HG03064 (cell line): ENCODE measurements around the gene DNAJC9.

Experiments
- ATAC-seq: cut with Tn5 transposase; IDR thresholded peaks from one replicate; pipeline ENCODE4 v1.9.1; 2021; ENCODE audit warnings: low read depth; ENCODE audit not compliant: unreplicated experiment

The DNAJC9 gene

DNA sequence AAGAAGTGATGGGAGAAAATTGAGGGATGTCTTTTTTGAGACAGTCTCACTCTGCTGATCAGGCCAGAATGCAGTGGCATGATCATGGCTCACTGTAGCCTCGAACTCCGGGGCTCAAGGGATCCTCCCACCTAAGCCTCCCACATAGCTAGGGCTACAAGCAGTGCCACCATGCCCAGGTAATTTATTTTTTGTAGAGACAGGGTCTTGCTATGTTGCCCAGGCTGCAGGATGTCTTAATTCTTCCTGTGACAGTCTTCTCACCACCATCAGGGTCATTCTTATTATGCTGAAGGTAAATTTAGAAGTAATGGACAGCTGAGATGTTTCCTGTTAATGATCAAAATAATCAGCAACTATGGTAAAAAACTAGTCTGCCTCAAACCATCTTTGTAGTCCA, 7.1 kb downstream of the DNAJC9 start:
- ATAC-seq, result no peak

DNA sequence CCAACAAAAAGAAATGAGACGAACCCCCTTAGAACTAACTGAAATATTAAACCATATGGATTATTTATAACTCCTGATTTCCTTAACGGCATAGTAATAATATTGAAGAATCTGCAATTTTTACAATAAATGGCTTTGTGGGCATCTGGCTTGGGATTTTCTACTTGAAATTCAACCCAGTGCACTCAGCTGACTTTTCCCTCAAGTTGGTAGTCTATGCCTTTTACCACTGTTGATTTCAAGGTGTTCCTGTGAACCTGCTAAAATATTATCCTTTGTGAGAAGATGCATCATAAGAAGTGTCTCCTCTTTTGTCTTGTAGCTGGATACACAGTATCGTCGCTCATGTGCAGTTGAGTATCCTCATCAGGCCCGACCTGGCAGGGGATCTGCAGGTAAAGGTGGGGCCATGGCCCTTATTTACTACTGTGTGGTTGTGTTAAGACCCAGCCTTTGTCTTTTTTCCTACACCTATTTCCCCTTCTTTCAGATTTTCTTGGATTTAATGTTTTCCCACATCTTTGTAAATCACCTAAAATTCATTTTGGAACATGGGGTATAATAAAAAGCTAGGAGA, 8.0 kb downstream of the DNAJC9 start:
- no peak for ATAC-seq

DNA sequence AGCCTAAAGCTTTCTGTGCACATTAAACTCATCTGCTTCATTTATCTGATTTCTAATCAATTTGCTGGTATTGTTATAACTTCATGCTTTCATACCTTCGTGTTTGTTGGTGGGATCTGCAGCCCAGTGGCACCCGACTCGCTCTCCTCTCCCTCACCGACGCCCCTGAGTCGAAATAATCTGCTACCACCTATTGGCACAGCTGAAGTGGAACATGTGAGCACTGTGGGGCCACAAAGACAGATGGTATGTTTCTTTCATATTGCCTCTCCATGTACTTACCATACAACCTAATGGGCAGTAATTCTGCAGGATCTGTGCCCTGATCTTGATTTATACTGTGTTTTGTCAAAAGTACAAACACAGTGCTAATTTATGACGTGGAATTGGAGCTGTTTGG, 12.4 kb downstream of the DNAJC9 start:
- no peak for ATAC-seq

DNA sequence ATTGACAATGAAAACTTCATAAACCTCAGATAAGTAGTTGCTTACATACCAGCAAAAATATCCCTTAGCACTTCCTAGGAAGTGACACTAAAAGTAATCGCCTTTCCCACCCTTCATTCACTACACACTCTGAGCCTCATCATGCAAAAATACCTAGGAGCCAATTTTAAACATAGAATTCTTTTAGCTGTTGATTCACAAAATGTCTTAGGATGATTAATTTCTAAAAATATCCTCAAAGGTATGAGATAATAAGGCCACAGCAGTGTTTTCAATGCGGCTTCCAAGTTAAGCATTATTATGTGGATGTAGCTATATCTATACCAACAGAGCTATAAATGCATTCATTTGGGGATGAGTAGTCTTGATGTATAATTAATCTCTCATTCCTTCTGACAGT, 13.2 kb downstream of the DNAJC9 start:
- no peak for ATAC-seq

DNA sequence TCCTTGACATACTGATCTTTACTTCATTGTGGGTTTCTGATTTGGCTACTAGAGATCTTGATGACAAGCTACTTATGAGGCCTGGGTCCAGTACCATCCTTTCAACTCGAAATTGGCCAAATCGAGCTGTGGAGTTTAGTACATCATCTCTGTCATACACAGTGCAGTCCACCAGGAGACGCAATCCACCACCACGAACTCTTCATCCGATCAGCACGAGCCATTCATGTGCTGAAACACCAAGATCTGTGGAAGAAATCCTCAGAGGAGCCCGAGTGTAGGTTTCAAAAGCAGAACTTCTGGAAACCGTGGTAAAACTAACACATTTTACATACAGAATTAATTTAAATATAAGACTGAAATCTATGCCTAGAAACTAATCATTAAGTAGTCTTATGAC, 14.2 kb downstream of the DNAJC9 start:
- no peak for ATAC-seq

DNA sequence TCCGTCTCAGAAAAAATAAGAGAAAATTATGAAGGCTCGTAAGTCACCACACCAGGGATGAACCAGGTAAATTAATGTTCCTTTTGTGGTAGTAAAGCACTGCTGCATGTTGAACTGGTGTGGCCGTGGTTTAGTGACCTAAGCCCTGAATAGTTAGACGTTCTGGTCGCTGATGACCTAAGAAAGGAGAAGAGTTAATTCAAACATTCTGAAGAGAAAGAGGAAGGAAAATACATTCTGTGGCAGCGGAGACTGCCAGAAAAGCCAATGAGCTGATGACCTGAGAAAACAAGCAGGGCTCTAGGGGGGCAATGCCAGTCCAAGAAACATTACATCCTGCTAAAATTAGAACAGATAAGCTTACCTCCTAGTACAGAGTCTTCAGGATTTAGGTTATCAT, 17.5 kb downstream of the DNAJC9 start:
- no peak for ATAC-seq

DNA sequence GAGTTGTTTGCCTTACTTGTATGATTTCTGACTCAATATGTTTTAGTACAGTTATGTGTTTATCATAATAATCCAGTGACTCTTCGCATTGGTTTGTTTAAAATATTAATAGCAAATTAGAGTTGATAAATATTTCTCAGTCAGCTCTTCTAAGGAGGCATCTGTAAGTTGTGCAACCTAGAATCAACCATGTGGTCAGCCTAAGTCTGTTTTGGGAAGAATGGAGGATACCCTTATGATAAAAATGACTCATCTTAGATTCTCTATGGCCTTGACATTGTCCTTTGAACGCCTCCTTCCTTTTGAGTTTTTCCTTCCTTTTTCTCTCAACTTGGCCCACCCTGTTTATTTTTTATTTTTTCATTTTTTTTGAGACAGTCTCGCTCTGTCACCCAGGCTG, 18.8 kb downstream of the DNAJC9 start:
- no peak for ATAC-seq

DNA sequence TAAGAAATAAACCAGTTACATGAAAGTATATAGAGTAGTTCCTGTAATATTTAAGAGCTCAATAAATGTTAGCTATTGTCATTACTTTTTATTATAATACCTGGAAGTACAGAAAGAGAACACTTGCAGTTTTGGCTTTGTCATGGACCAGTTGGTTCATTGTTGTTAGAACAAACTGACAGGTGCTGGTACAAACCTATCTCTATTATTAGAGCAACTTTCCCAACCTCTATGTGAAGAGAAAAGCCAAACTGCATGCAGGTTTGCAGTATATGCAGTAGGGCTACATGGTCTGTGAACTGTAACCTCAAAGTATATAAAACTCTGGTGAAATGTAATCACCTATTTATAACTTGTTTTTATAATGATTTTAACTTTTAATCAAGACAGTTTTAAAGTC, 20.4 kb downstream of the DNAJC9 start:
- no peak for ATAC-seq

DNA sequence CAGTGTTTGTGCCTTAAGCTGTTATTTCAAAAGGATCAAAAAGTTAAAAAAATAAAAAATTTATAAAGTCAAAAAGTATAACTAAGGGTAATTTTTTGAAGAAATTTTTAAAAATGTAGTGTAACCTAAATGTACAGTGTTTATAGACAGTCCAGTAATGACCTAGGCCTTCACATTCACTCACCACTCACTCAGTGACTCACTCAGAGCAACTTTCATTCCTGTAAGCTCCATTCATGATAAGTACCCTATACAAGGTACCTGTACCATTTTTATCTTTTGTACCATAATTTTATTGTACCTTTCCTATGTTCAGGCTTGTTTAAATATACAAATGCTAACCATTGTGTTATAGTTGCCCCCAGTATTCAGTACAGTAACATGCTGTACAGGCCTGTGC, 21.5 kb downstream of the DNAJC9 start:
- ATAC-seq, result no peak

DNA sequence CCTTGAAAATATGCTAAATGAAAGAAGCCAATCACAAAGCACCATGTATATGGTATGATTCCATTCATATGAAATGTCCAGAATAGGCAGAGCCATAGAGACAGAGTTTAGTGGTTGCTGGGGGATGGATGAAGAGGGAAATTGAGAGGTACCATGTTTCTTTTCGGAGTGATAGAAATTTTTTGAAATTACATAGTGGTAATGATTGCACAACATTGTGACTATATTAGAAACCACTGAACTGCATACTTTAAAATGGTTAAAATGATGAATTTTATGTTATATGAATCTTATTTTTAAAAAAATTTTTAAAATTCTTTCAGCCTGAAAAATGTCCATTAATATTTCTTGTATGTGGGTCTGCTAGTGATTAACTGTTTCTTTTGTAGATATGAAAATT, 26.1 kb downstream of the DNAJC9 start:
- no peak for ATAC-seq

DNA sequence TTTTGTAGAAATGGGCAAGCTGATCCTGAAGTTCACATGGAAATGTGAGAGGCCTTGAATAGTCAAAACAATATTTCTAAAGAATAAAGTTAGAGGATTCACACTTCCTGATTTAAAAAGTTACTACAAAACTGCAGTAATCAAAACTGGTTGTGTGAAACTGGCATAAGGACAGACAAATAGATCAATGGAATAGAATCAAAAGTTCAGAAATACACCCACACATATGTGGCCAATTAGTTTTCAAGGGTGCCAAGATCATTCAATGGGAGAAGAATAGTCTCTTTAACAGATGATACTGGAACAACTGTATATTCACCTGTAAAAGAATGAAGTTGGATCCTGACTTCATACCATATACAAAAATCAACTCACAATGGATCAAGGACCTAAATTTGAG, 27.7 kb downstream of the DNAJC9 start:
- ATAC-seq, result no peak

DNA sequence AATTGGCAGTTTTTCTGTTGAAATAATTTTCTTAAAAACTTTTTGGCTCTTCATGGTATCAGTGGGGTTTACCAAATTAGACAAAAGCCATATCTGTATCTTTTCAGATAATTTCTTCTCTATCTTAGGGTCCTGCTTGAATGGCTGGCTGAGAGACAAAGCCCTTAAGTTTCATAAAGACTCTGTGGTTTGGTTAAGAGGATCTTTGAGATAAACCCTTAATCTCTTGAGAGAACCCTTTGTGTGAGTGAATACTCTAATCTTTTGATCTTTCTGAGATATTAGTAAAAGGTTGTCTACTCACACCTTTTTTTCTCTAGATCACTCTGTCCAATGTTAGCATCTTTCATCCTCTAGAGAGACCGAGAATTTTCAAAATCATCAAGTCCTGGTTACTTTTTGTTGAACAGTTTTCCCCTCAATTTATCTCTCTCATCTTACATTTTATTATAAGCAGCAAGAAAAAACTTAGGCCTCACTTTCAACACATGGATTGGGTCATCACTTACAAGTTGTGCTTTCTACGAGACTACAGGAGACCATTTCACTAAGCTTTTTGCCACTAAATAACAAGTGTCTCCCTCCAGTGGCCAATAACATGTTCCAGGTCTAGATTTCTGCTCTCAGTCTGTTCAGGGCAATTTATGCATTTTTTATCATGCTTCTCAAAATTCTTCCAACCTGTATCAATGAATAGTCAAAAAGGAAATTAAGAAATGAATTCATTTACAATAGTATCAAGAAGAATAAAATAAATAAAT, 28.4 kb downstream of the DNAJC9 start:
- ATAC-seq, result no peak

DNA sequence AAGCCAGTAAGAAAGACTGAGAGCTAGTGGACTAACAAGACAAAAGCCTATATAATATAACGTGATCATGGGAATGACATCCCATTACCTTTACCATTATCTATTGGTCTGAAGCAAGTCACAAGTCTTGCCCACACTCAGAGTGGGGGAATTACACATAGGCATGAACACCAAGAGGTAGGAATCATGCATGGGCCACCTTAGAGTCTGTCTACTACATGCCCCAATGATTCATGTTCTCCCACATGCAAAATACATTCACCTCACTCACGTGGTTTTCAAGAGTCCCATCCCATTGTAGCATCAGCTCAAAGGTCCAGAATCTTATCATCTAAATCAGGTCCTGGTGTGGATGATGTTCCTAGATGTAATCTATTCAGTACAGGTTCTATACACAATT, 29.4 kb downstream of the DNAJC9 start:
- no peak for ATAC-seq

DNA sequence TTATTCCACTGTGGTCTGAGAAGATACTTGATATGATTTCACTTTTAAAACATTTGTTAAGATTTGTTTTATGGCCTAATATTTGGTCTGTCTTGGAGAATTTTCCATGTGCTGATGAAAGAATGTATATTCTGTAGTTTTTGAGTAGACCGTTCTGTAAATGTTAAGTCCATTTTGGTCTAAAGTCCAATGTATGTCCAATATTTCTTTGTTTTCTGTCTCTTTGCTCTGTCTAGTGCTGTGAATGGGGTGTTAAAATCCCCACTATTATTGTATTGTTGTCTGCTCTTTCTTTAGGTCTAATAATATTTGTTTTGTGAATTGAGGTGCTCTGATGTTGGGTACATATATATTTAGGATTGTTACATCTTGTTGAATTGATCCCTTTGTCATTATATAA, 31.3 kb downstream of the DNAJC9 start:
- no peak for ATAC-seq

DNA sequence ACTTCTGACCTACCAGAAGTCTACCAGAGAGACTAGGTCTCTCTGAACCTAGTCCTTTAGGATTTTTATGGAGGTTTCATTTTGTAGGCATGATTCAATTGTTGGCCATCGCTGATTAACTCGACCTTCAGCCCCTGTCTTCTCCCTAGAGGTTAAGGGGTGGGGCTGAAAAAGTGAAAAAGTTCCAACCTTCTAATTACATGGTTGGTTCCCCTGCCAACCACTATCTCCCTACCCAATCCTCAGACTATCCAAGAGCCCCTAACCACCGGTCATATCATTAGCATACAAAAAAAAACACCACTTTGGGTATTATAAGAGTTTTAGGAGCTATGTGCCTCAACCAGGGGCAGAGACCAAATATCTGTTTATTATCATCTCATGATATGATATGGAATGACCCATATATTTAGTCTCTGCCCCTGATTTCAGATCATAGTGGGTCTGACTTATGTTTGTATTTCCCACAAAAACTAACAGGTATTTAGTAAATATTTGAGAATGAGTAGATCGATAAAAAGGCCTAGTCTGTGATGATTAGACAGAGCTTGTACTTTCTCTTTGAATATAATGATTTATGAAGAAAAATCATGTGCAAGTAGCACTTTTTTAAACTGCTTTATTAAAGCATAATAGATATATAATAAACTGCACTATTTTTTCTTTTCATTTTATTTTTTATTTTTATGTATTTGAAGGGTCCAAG, 35.8 kb downstream of the DNAJC9 start:
- no peak for ATAC-seq

DNA sequence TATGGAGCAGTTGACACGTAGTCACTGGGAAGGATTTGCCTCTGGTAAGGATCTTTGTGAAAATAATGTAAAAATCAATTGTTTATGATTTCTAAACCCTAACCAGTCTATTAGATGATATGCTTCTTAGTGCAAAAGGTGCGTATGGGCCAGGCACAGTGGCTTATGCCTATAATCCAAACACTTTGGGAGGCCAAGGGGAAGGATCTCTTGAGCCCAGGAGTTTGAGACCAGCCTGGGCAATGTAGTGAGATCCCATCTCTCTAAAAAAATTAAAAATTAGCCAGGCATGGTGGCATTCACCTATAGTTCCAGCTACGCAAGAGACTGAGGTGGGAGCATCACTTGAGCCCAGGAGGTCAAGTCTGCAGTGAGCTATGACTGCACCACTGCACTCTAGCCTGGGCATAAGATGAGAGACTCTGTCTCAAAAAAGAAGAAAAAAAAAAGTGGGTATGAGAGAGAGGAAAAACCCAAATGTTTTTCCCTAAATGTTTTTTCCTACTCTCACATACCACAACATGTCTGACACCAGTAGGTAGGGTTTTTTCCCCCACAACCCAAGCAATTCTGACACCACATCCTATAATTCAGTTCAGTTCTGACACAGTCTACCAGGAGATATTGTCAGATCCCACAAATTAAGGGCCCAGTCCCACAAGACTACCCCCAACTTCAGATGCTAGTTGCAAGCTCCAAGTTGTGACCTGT, 36.5 kb downstream of the DNAJC9 start:
- ATAC-seq, result no peak

DNA sequence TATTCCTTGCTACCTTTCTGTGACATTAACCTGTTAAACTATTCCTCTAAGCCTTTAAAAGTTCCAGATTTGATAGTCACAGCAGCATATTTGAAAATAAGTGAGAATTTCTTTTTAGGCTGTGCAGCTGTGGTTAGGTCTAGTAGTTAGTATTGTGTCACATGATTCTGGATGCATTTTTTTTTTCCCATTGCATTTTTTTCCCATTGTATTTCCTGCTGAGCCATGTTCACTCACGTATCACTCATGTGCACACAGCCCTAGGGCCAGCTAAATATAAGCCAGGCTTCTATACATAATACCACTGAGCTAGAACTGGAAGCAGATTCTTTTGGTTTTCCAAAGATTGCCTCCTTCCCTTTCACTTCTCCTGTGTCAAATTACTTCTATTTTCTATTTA, 37.4 kb downstream of the DNAJC9 start:
- ATAC-seq, result no peak

DNA sequence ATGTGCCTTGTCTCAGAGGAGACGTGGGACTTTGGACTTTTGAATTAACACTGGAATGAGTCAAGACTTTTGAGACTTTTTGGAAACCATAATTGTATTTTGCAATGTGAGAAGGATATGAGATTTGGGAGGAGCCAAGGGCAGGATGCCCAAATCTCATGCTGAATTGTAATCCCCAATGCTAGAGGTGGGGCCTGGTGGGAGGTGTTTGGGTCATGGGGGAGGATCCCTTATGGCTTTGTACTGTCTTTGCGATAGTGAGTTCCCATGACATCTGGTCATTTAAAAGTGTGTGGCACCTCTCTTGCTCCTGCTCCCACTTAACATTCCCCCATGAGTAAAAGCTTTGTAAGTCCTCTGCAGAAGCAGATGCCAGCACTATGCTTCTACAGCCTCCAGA, 39.2 kb downstream of the DNAJC9 start:
- no peak for ATAC-seq

DNA sequence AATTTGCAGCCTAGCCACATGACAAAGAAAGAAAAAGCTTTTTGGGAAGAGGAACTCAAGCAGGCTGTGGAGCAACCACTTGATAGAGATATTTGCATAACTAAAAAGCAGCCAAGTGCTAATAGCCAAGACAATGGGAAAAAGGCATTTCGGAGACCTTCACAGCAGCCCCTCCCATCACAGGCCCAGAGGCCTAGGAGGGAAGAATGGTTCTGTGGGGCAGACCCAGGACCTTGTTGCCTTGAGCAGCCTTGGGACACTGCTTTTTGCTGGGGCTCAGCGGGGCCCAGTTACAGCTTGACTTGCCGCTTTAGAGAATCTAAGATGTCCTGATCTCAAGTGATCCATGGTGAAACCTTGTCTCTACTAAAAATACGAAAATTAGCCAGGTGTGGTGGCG, 40.7 kb downstream of the DNAJC9 start:
- ATAC-seq, result no peak

DNA sequence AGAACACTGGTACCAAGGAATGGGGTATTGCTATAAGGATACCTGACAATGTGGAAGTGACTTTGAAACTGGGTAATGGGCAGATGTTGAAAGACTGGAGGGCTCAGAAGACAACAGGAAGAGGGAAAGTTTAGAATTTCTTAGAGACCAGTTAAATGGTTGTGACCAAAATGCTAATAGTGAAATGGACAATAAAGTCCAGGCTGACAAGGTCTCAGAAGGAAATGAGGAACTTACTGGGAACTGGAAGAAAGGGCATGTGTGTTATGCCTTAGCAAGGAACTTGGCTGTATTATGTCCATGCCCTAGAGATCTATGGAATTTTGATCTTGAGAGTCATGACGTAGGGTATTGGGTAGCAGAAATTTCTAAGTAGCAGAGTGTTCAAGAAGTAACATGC, 41.2 kb downstream of the DNAJC9 start:
- no peak for ATAC-seq

DNA sequence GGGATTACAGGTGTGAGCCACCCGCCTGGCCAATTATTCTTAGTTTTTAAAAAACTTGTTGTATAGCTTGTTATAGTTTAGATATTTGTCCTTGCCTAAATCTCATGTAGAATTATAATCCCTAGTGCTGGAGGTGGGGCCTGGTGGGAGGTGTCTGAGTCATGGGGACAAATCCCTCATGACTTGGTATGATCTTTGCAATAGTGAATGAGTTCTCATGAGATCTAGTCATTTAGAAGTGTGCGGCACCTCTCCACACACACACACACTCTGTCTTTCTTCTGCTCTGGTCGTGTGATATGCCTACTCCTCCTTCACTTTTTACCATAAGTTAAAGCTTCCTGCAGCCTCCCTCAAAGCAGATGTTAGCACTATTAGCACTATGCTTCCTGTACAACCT, 42.0 kb downstream of the DNAJC9 start:
- no peak for ATAC-seq
